Activated T-cell treated with anti-CD3 and anti-CD28 coated beads for 4 hours (primary cell): ENCODE results near the gene ADAMTS18.
"Not testable (repeated sequence)": the region's sequence is repeated elsewhere in the genome, so short reads cannot be mapped to it uniquely, and the experiment has no call there.

Experiments used
- DNase-seq: peaks from one replicate; pipeline ENCODE4 v3.0.0-alpha.2; 2020

ADAMTS18 gene

GRCh38 chr16:77434530-77435271 is at the start of gene ADAMTS18:
ADAMTS18 (minus strand) TSS chr16:77435034; CDS start chr16:77434695, 339 bp downstream.
- no peak for DNase-seq

GRCh38 chr16:77480681-77481315 is 46.0 kb upstream of the ADAMTS18 start:
- DNase-seq, result no peak

- no peak for DNase-seq
These were observed 37.4 kb upstream of the ADAMTS18 start for GRCh38 chr16:77472262-77472661.

- no peak for DNase-seq
These were observed 36.0 kb upstream of the ADAMTS18 start for GRCh38 chr16:77470851-77471250.

- DNase-seq, result no peak
These were observed 34.8 kb upstream of the ADAMTS18 start for GRCh38 chr16:77469634-77470033.

- no peak for DNase-seq
These were observed 34.0 kb upstream of the ADAMTS18 start for GRCh38 chr16:77468831-77469230.

- no peak for DNase-seq
These were observed 33.0 kb upstream of the ADAMTS18 start for GRCh38 chr16:77467821-77468335.

GRCh38 chr16:77463659-77464058 is 28.8 kb upstream of the ADAMTS18 start:
- not testable (repeated sequence) for DNase-seq

GRCh38 chr16:77462894-77463293 is 28.1 kb upstream of the ADAMTS18 start:
- no peak for DNase-seq

- no peak for DNase-seq
These were observed 24.9 kb upstream of the ADAMTS18 start for GRCh38 chr16:77459534-77460254.

GRCh38 chr16:77457046-77457445 is 22.2 kb upstream of the ADAMTS18 start:
- DNase-seq, result no peak

- no peak for DNase-seq
These were observed 17.4 kb upstream of the ADAMTS18 start for GRCh38 chr16:77452243-77452642.

- no peak for DNase-seq
These were observed 16.1 kb upstream of the ADAMTS18 start for GRCh38 chr16:77450790-77451487.

- no peak for DNase-seq
These were observed 14.4 kb upstream of the ADAMTS18 start for GRCh38 chr16:77449208-77449607.

- DNase-seq, result no peak
These were observed 10.5 kb upstream of the ADAMTS18 start for GRCh38 chr16:77445324-77445723.

GRCh38 chr16:77444147-77444460 is 9.3 kb upstream of the ADAMTS18 start:
- DNase-seq, result no peak

GRCh38 chr16:77443357-77444146 is 8.7 kb upstream of the ADAMTS18 start:
- DNase-seq, result no peak

GRCh38 chr16:77442078-77442477 is 7.2 kb upstream of the ADAMTS18 start:
- DNase-seq, result no peak

- DNase-seq, result no peak
These were observed 4.3 kb upstream of the ADAMTS18 start for GRCh38 chr16:77439106-77439505.

- DNase-seq, result no peak
These were observed 3.0 kb upstream of the ADAMTS18 start for GRCh38 chr16:77437859-77438258.

GRCh38 chr16:77435272-77435820 is 512 bp upstream of the ADAMTS18 start:
- DNase-seq, result no peak

- DNase-seq, result no peak
These were observed 758 bp downstream of the ADAMTS18 start for GRCh38 chr16:77434022-77434529.
